K562 (cell line): ENCODE measurements around the gene CHPF2.

ENCODE experiments used
- BRF1 ChIP-seq: IDR thresholded peaks from 3 replicates; pipeline ENCODE4 v1.6.1; 2011; ENCODE audit warnings: borderline replicate concordance, mild to moderate bottlenecking; ENCODE audit not compliant: insufficient read length; ENCODE audit errors: extremely low read depth
- MTA2 ChIP-seq: fragments of 450-650 bp; IDR thresholded peaks from 2 replicates; pipeline ENCODE4 v1.6.1; 2016; ENCODE audit warnings: low read depth
- NR2C1 ChIP-seq, 2 experiments: fragments of 450-650 bp; IDR thresholded peaks; 2 replicates each; pipeline ENCODE4 v1.6.1; 2017; ENCODE audit warnings: mild to moderate bottlenecking in 2 of 2, antibody characterized with exemption in 1 of 2, inconsistent platforms in 1 of 2, missing compliant biosample characterization in 1 of 2, missing genetic modification characterization in 1 of 2
- POLR2A ChIP-seq: fragments of 450-650 bp; conservative IDR thresholded peaks from 2 replicates; pipeline ENCODE4 v1.6.1; 2016
- RAD21 ChIP-seq, 2 experiments: fragments of 250-450 bp in 1 of 2; fragments of 450-650 bp in 1 of 2; sonication (Bioruptor Pico) in 1 of 2; formaldehyde crosslinking in 1 of 2; IDR thresholded peaks in 1 of 2; conservative IDR thresholded peaks in 1 of 2; 2 replicates each; pipeline versions ENCODE4 v1.4.0 to v1.8.0; 2020 to 2022; ENCODE audit warnings: mild to moderate bottlenecking in 2 of 2, moderate library complexity in 1 of 2

DNA sequence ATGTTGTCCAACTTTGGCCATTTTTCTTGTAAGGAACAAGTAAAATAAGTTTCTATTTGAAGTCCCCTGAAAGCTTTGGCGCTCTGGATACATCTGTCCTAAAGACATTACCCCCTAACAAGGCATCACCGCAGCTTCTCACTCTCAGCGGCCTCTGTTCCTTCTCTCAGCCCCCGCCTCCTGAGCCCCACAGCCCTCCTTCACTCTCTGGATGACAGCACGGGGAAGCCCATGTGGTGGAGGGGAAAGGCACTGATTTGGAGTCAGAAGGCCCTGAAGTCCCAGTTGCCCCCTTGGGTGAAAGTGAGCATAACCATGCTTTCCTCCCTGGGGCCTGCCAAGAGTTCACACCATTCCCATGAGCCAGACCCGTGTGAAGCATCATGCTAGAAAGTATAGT, 26.6 kb upstream of the CHPF2 start:
- TF ChIP-seq MTA2 (no peak), POLR2A (no peak), RAD21 (CRISPR knock-in tag; conservative IDR thresholded peaks at IDR 0.05 in 1 of 2, IDR thresholded peaks at IDR 0.05 in 1 of 2) (no peak), BRF1 (no peak), NR2C1 (IDR thresholded peaks at IDR 0.05) (no peak), NR2C1 (tag; IDR thresholded peaks at IDR 0.05) (no peak)
